Hematopoietic multipotent progenitor cell (in vitro differentiated cells): ENCODE results near the gene RIOK1. TPM values are rescaled to one million over a fixed set of nuclear protein-coding genes. Genes with fewer than 3 reads are reported as not detected.

Experiments
- total RNA-seq: library from RNA; depleted of rRNA; stranded (reverse); fragments of >200 nt; gene quantifications from one replicate; pipeline ENCODE4 v1.2.3, GENCODE V29; 2012

Gene RIOK1
- total RNA-seq, 1 donor: 16.2 TPM

Other genes starting within 250 kb of the RIOK1 start
- 25.3 TPM for gene SSR1, start 76.6 kb upstream of the RIOK1 start, total RNA-seq
- gene CAGE1, start 66 bp upstream of the RIOK1 start, total RNA-seq: 1.1 TPM
- under 0.01 TPM for gene DSP, start 151.9 kb downstream of the RIOK1 start, total RNA-seq
- gene SNRNP48, start 200.4 kb downstream of the RIOK1 start, total RNA-seq: 7.5 TPM